H1 (cell line): ENCODE data around the gene LRP11. TPM values are rescaled to one million over a fixed set of nuclear protein-coding genes. Genes with fewer than 3 reads are reported as not detected.

Source experiments
- CTCF ChIA-PET: fragments of 300-600 bp; sonication (Branson Sonifier 250); formaldehyde crosslinking; loops from one replicate; lab custom pipeline; 2021; ENCODE audit not compliant: partially characterized antibody; lab: Charles Lee
- POLR2A ChIA-PET: fragments of 300-600 bp; sonication (Branson Sonifier 250); formaldehyde crosslinking; loops from one replicate; lab custom pipeline; 2021; ENCODE audit warnings: inconsistent platforms; ENCODE audit not compliant: partially characterized antibody; lab: Charles Lee
- DNase-seq, 2 experiments: peaks; one replicate each; pipeline versions ENCODE4 v3.0.0 to v3.0.0-alpha.2; 2010 to 2022; ENCODE audit warnings: low spot score in 2 of 2, low read depth in 1 of 2, mixed read lengths in 1 of 2
- FAIRE-seq: peaks from 2 replicates; lab custom pipeline; 2011; peaks lifted over from hg19 to GRCh38; lab: Jason Lieb, UNC
- H2AFZ ChIP-seq: 2 replicates; pipeline ENCODE4 v1.8.1; 2012; ENCODE audit warnings: low read length, inconsistent platforms
- H2AK5ac ChIP-seq: 2 replicates; pipeline ENCODE4 v1.6.1; 2013; ENCODE audit warnings: low read depth, low read length
- H2BK120ac ChIP-seq: replicated peaks from 2 replicates; pipeline ENCODE3; 2013; ENCODE audit warnings: low read depth, low read length, inconsistent platforms
- H2BK12ac ChIP-seq: 2 replicates; pipeline ENCODE4 v1.6.1; 2013; ENCODE audit warnings: low read depth, low read length
- H2BK15ac ChIP-seq: 2 replicates; pipeline ENCODE4 v1.6.1; 2013; ENCODE audit warnings: low read length
- H2BK20ac ChIP-seq: 2 replicates; pipeline ENCODE4 v1.6.1; 2013; ENCODE audit warnings: low read length
- H2BK5ac ChIP-seq: 2 replicates; pipeline ENCODE4 v1.6.1; 2013; ENCODE audit warnings: low read depth, low read length
- H3K14ac ChIP-seq: 2 replicates; pipeline ENCODE4 v1.6.1; 2013; ENCODE audit warnings: inconsistent platforms; ENCODE audit not compliant: insufficient read length
- H3K18ac ChIP-seq: 2 replicates; pipeline ENCODE4 v1.6.1; 2013; ENCODE audit warnings: low read length; ENCODE audit errors: extremely low read depth
- H3K23ac ChIP-seq: 2 replicates; pipeline ENCODE4 v1.6.1; 2013; ENCODE audit warnings: inconsistent platforms; ENCODE audit not compliant: insufficient read length
- H3K23me2 ChIP-seq: 2 replicates; pipeline ENCODE4 v1.6.1; 2013; ENCODE audit warnings: low read depth, low read length
- H3K27ac ChIP-seq: 2 replicates; pipeline ENCODE4 v1.6.1; 2011; ENCODE audit warnings: low read depth, low read length, inconsistent platforms
- H3K27me3 ChIP-seq, 4 experiments: replicated peaks in 1 of 4; 1 replicate in 1 of 4; 2 replicates in 3 of 4; pipeline versions ENCODE4 v1.6.1 to v1.8.1; 2011 to 2013; ENCODE audit warnings: low read length in 3 of 4, mild to moderate bottlenecking in 3 of 4, inconsistent platforms in 2 of 4, mixed read lengths in 2 of 4, moderate library complexity in 1 of 4; ENCODE audit not compliant: control insufficient read depth in 3 of 4, insufficient read depth in 3 of 4; ENCODE audit errors: extremely low read depth in 1 of 4
- H3K36me3 ChIP-seq, 4 experiments: 2 replicates each; pipeline versions ENCODE4 v1.6.1 to v1.8.1; 2011 to 2013; ENCODE audit warnings: mild to moderate bottlenecking in 4 of 4, low read length in 3 of 4, moderate library complexity in 2 of 4, control low read depth in 1 of 4, inconsistent platforms in 1 of 4; ENCODE audit not compliant: insufficient read depth in 4 of 4, control insufficient read depth in 2 of 4
- H3K4ac ChIP-seq: replicated peaks from 2 replicates; pipeline ENCODE3; 2013; ENCODE audit warnings: low read length, low read depth, mixed read lengths, inconsistent platforms; ENCODE audit not compliant: insufficient read length
- H3K4me1 ChIP-seq, 4 experiments: replicated peaks in 1 of 4; 1 replicate in 1 of 4; 2 replicates in 3 of 4; pipeline versions ENCODE4 v1.6.1 to v1.8.1; 2011 to 2013; ENCODE audit warnings: low read length in 3 of 4, inconsistent platforms in 2 of 4, mixed read lengths in 1 of 4; ENCODE audit not compliant: insufficient read depth in 4 of 4, control insufficient read depth in 3 of 4
- H3K4me2 ChIP-seq, 2 experiments: 2 replicates each; pipeline versions ENCODE4 v1.6.1 to v1.8.1; 2011 to 2013; ENCODE audit warnings: low read depth in 2 of 2, low read length in 2 of 2, control low read depth in 1 of 2, inconsistent platforms in 1 of 2, mild to moderate bottlenecking in 1 of 2; ENCODE audit not compliant: insufficient read depth in 1 of 2
- H3K4me3 ChIP-seq, 4 experiments: fragments of 200-600, 300-600 bp in 1 of 4; sonication (generic), shearing (Covaris generic), sonication (Bioruptor Twin) in 1 of 4; 2 replicates each; pipeline versions ENCODE4 v1.5.1 to v1.8.1; 2011 to 2016; ENCODE audit warnings: low read length in 4 of 4, low read depth in 3 of 4, control low read depth in 2 of 4, inconsistent platforms in 2 of 4, mild to moderate bottlenecking in 2 of 4, mixed read lengths in 1 of 4, moderate library complexity in 1 of 4; ENCODE audit not compliant: insufficient read depth in 2 of 4; ENCODE audit errors: extremely low read depth in 1 of 4
- H3K56ac ChIP-seq: replicated peaks from 2 replicates; pipeline ENCODE3; 2013; ENCODE audit warnings: low read depth, mild to moderate bottlenecking, mixed read lengths, low read length, inconsistent platforms; ENCODE audit not compliant: insufficient read length
- H3K79me1 ChIP-seq: 2 replicates; pipeline ENCODE4 v1.6.1; 2013; ENCODE audit warnings: low read depth, low read length, control low read depth
- H3K79me2 ChIP-seq, 2 experiments: 2 replicates each; pipeline versions ENCODE4 v1.6.1 to v1.8.1; 2012 to 2013; ENCODE audit warnings: low read length in 2 of 2, mild to moderate bottlenecking in 2 of 2, inconsistent platforms in 1 of 2; ENCODE audit not compliant: insufficient read depth in 2 of 2, control insufficient read depth in 1 of 2
- H3K9ac ChIP-seq, 4 experiments: replicated peaks in 1 of 4; 1 replicate in 1 of 4; 2 replicates in 3 of 4; pipeline versions ENCODE4 v1.6.1 to v1.8.1; 2011 to 2013; ENCODE audit warnings: low read depth in 3 of 4, low read length in 3 of 4, control low read depth in 2 of 4, mild to moderate bottlenecking in 2 of 4, moderate library complexity in 2 of 4, inconsistent platforms in 1 of 4; ENCODE audit errors: extremely low read depth in 1 of 4
- H3K9me3 ChIP-seq, 2 experiments: 2 replicates each; pipeline versions ENCODE4 v1.6.1 to v1.8.1; 2012 to 2013; ENCODE audit warnings: mild to moderate bottlenecking in 2 of 2, moderate library complexity in 2 of 2, control low read depth in 1 of 2, inconsistent platforms in 1 of 2, low read depth in 1 of 2, low read length in 1 of 2, mixed read lengths in 1 of 2; ENCODE audit not compliant: insufficient read depth in 2 of 2
- H4K20me1 ChIP-seq, 2 experiments: replicated peaks in 1 of 2; 2 replicates each; pipeline versions ENCODE3 to v1.8.1; 2011 to 2013; ENCODE audit warnings: inconsistent platforms in 2 of 2, low read length in 2 of 2, mild to moderate bottlenecking in 1 of 2; ENCODE audit not compliant: insufficient read depth in 2 of 2, control insufficient read depth in 1 of 2
- H4K5ac ChIP-seq: 2 replicates; pipeline ENCODE4 v1.6.1; 2013; ENCODE audit warnings: low read length, low read depth, mixed read lengths, inconsistent platforms; ENCODE audit not compliant: insufficient read length
- H4K8ac ChIP-seq: 2 replicates; pipeline ENCODE4 v1.8.0; 2013; ENCODE audit warnings: mild to moderate bottlenecking, moderate library complexity, low read length, inconsistent platforms; ENCODE audit not compliant: insufficient read depth; ENCODE audit errors: extremely low read depth
- H4K91ac ChIP-seq: replicated peaks from 2 replicates; pipeline ENCODE3; 2013; ENCODE audit warnings: low read length, mixed read lengths, inconsistent platforms; ENCODE audit not compliant: insufficient read length
- WGBS, 2 experiments: shearing (Covaris generic) in 1 of 2; methylation state at CpG; one replicate each; pipeline versions ENCODE4 v1.1.6 to v1.1.7; 2013 to 2015; ENCODE audit warnings: low lambda C conversion rate in 2 of 2, mixed read lengths in 2 of 2, inconsistent platforms in 1 of 2, low coverage in 1 of 2, missing lambda C conversion rate in 1 of 2; ENCODE audit not compliant: insufficient replicate concordance in 2 of 2, insufficient coverage in 1 of 2, insufficient read length in 1 of 2; ENCODE audit errors: extremely low coverage in 1 of 2, missing lambda C conversion rate in 1 of 2; 5-methylcytosine and 5-hydroxymethylcytosine counted together
- polyA plus RNA-seq, 7 experiments: library from polyadenylated mRNA; depleted of rRNA in 3 of 7; stranded (reverse) in 5 of 7; unstranded in 2 of 7; fragments of >200 nt in 5 of 7; fragments of 200-250 nt in 2 of 7; gene quantifications; 1 replicate in 5 of 7; 2 replicates in 1 of 7; 4 replicates in 1 of 7; pipeline versions ENCODE4 v1.2.1 to v1.2.3, GENCODE V29; 2011 to 2013; ENCODE audit warnings: missing spikeins in 2 of 7, mixed read lengths in 2 of 7
- total RNA-seq: library from RNA; stranded (reverse); fragmentation: NEBNext Ultra II Directional; extraction: Animal tissue kit (Norgen Biotek cat#: 25700); gene quantifications from 2 replicates; pipeline ENCODE4 v1.2.1, GENCODE V29; 2021
- TF ChIP-seq, protein P1 (sequence below): IDR thresholded peaks from 2 replicates; pipeline ENCODE4 v1.6.1; 2011; ENCODE audit warnings: low read depth, mild to moderate bottlenecking, low read length; ENCODE audit not compliant: insufficient read depth

LRP11 gene
- total and polyA plus RNA-seq, 2 of the 8 experiments (the other 6 are each of a cell fraction or from before 2014, with no cell fraction given), result 11.0 to 20.0 TPM

DNA sequence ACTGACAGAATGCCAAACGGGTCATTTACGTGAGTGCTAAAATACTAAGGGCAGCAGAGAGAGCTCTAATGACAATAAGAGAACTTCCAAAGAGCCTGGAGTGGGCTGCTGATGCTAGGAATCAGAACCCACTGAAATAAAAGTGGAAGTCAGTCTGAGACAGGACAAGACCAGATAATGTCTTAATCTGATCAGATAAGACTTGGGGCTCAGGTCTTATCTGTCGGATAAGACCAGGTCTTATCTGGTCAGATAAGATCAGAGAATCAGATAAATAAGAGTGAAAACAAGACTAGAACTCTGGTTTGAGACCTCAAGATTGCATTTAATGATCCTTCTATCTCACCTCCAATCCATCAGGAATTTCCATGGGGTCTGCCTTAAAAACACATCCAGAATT is 18.6 kb downstream of the LRP11 start:
- Histone ChIP-seq H3K79me1 (no peaks in the 10 kb centered on the region), H4K8ac (no peak overlapping the region), H3K4me3 (no peak overlapping the region), H2BK120ac (no peak overlapping the region), H3K9me3 (no peaks in the 10 kb centered on the region), H4K20me1 (peaks cover 0 to 2% of the 10 kb centered on the region in 2 experiments), H2BK5ac (no peak overlapping the region), H2AK5ac (no peak overlapping the region), H2BK15ac (no peak overlapping the region), H3K56ac (no peak overlapping the region), H2BK20ac (no peak overlapping the region), H3K27ac (no peak overlapping the region), H3K79me2 (no peaks in the 10 kb centered on the region), H3K14ac (no peak overlapping the region), H4K91ac (no peak overlapping the region), H3K36me3 (no peaks in the 10 kb centered on the region), H2AFZ (no peak overlapping the region), H4K5ac (no peak overlapping the region), H3K4me2 (no peak overlapping the region), H3K4ac (no peak overlapping the region), H3K23me2 (no peaks in the 10 kb centered on the region), H3K18ac (no peak overlapping the region), H3K4me1 (no peaks in the 10 kb centered on the region), H3K9ac (no peak overlapping the region), H2BK12ac (no peak overlapping the region), H3K23ac (no peak overlapping the region), H3K27me3 (no peaks in the 10 kb centered on the region)
- CTCF ChIA-PET, result interaction anchor here (0.6 to 15.4 kb wide), 11 partner anchors 10 to 226 kb away, joined by 3 to 195 read pairs (median 4); partner anchors contain the start of gene LRP11
- POLR2A ChIA-PET, result interaction anchor here (0.6 to 1.9 kb wide), 2 partner anchors 19 to 55 kb away, joined by 3 to 6 read pairs; partner anchors contain the start of gene LRP11
- WGBS, 2 experiments, result 93% methylated on average over 3 of the region's 3 CpGs; no CpG with 5 or more reads in 1 of the 2 experiments
- no peak for FAIRE-seq
- TF ChIP-seq, protein P1, sequence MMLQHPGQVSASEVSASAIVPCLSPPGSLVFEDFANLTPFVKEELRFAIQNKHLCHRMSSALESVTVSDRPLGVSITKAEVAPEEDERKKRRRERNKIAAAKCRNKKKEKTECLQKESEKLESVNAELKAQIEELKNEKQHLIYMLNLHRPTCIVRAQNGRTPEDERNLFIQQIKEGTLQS, result no peak
- DNase-seq, result no peak
